H9 (cell line): Measurements from ENCODE around the gene BBX. TPM values are rescaled to one million over a fixed set of nuclear protein-coding genes. Genes with fewer than 3 reads are reported as not detected.

Experiments used
- DNase-seq: peaks from one replicate; pipeline ENCODE4 v3.0.0-alpha.2; 2017
- H2AFZ ChIP-seq: one replicate; pipeline ENCODE4 v1.6.1; 2013; ENCODE audit warnings: mild to moderate bottlenecking, low read length, control low read depth, moderate library complexity
- H2AK5ac ChIP-seq: 2 replicates; pipeline ENCODE4 v1.6.1; 2013; ENCODE audit warnings: low read length, control low read depth, mixed read lengths; ENCODE audit not compliant: insufficient read length
- H2BK120ac ChIP-seq: one replicate; pipeline ENCODE4 v1.6.1; 2013; ENCODE audit warnings: low read depth, mild to moderate bottlenecking, low read length, control low read depth, inconsistent platforms; ENCODE audit not compliant: poor library complexity, severe bottlenecking
- H2BK12ac ChIP-seq: 2 replicates; pipeline ENCODE4 v1.6.1; 2013; ENCODE audit warnings: low read length, control low read depth, mixed read lengths, low read depth; ENCODE audit not compliant: insufficient read length
- H2BK15ac ChIP-seq: 2 replicates; pipeline ENCODE4 v1.6.1; 2013; ENCODE audit warnings: low read depth, low read length, control low read depth
- H2BK20ac ChIP-seq: one replicate; pipeline ENCODE4 v1.6.1; 2013; ENCODE audit warnings: low read depth, mild to moderate bottlenecking, low read length, control low read depth, inconsistent platforms; ENCODE audit not compliant: poor library complexity, severe bottlenecking
- H2BK5ac ChIP-seq: 2 replicates; pipeline ENCODE4 v1.6.1; 2013; ENCODE audit warnings: low read length, control low read depth, mixed read lengths; ENCODE audit not compliant: insufficient read length
- H3K14ac ChIP-seq: 2 replicates; pipeline ENCODE4 v1.6.1; 2013; ENCODE audit warnings: low read length, control low read depth; ENCODE audit not compliant: insufficient read depth
- H3K18ac ChIP-seq: 2 replicates; pipeline ENCODE4 v1.6.1; 2013; ENCODE audit warnings: low read depth, mild to moderate bottlenecking, mixed read lengths, low read length, control low read depth; ENCODE audit not compliant: insufficient read length
- H3K23ac ChIP-seq: 2 replicates; pipeline ENCODE4 v1.6.1; 2013; ENCODE audit warnings: low read length, control low read depth, mixed read lengths, low read depth; ENCODE audit not compliant: insufficient read length
- H3K23me2 ChIP-seq: 2 replicates; pipeline ENCODE4 v1.6.1; 2013; ENCODE audit warnings: low read depth, mild to moderate bottlenecking, mixed read lengths, low read length, control low read depth; ENCODE audit not compliant: insufficient read length, poor library complexity, severe bottlenecking
- H3K27ac ChIP-seq: 2 replicates; pipeline ENCODE4 v1.5.1; 2013; ENCODE audit warnings: low read length, control low read depth, mixed read lengths, low read depth; ENCODE audit not compliant: insufficient read length
- H3K27me3 ChIP-seq: 2 replicates; pipeline ENCODE4 v1.6.1; 2013; ENCODE audit warnings: low read length, control low read depth, inconsistent platforms; ENCODE audit not compliant: insufficient read depth
- H3K4ac ChIP-seq: 2 replicates; pipeline ENCODE4 v1.6.1; 2013; ENCODE audit warnings: low read depth, mild to moderate bottlenecking, control low read depth, inconsistent platforms, low read length, moderate library complexity
- H3K4me1 ChIP-seq: 2 replicates; pipeline ENCODE4 v1.6.1; 2013; ENCODE audit warnings: low read length, control low read depth, inconsistent platforms; ENCODE audit not compliant: insufficient read depth
- H3K4me2 ChIP-seq: 2 replicates; pipeline ENCODE4 v1.6.1; 2013; ENCODE audit warnings: low read length, control low read depth, mixed read lengths; ENCODE audit not compliant: insufficient read length, insufficient read depth
- H3K56ac ChIP-seq: 2 replicates; pipeline ENCODE4 v1.6.1; 2013; ENCODE audit warnings: low read depth, mild to moderate bottlenecking, mixed read lengths, low read length, control low read depth; ENCODE audit not compliant: insufficient read length
- H3K79me1 ChIP-seq: 2 replicates; pipeline ENCODE4 v1.6.1; 2013; ENCODE audit warnings: low read depth, mild to moderate bottlenecking, moderate library complexity, low read length, control low read depth, inconsistent platforms; ENCODE audit not compliant: insufficient read depth, poor library complexity, severe bottlenecking
- H3K79me2 ChIP-seq: 2 replicates; pipeline ENCODE4 v1.6.1; 2013; ENCODE audit warnings: low read length, control low read depth, inconsistent platforms; ENCODE audit not compliant: insufficient read depth
- H3K9ac ChIP-seq: 2 replicates; pipeline ENCODE4 v1.6.1; 2013; ENCODE audit warnings: low read length, control low read depth, mixed read lengths; ENCODE audit not compliant: insufficient read length; ENCODE audit errors: extremely low read depth
- H3K9me3 ChIP-seq: one replicate; pipeline ENCODE4 v1.6.1; 2013; ENCODE audit warnings: low read depth, low read length, inconsistent platforms; ENCODE audit not compliant: control insufficient read depth
- H3T11ph ChIP-seq: one replicate; pipeline ENCODE4 v1.6.1; 2013; ENCODE audit warnings: mild to moderate bottlenecking, low read length, control low read depth, inconsistent platforms
- H4K20me1 ChIP-seq: one replicate; pipeline ENCODE4 v1.6.1; 2013; ENCODE audit not compliant: control insufficient read depth, insufficient read length, insufficient read depth
- H4K5ac ChIP-seq: 2 replicates; pipeline ENCODE4 v1.6.1; 2013; ENCODE audit warnings: low read depth, mild to moderate bottlenecking, mixed read lengths, low read length, control low read depth; ENCODE audit not compliant: insufficient read length
- H4K8ac ChIP-seq: replicated peaks from 2 replicates; pipeline ENCODE4 v1.6.1; 2013; ENCODE audit warnings: low read length, control low read depth, mixed read lengths, low read depth; ENCODE audit not compliant: insufficient read length
- H4K91ac ChIP-seq: 2 replicates; pipeline ENCODE4 v1.6.1; 2013; ENCODE audit warnings: low read depth, mild to moderate bottlenecking, moderate library complexity, mixed read lengths, low read length, control low read depth; ENCODE audit not compliant: insufficient read length
- H3K27ac Mint-ChIP-seq, 3 experiments: 2 replicates in 2 of 3; 3 replicates in 1 of 3; pipeline ENCODE4 v1.8.0; 2020 to 2021; ENCODE audit warnings: mixed read lengths in 3 of 3, mild to moderate bottlenecking in 1 of 3, moderate library complexity in 1 of 3
- H3K27me3 Mint-ChIP-seq: 2 replicates; pipeline ENCODE4 v1.8.0; 2021; ENCODE audit warnings: low read depth, mild to moderate bottlenecking, moderate library complexity, mixed read lengths
- H3K36me3 Mint-ChIP-seq, 3 experiments: 2 replicates in 2 of 3; 3 replicates in 1 of 3; pipeline ENCODE4 v1.8.0; 2020 to 2021; ENCODE audit warnings: low read depth in 3 of 3, mixed read lengths in 3 of 3; ENCODE audit not compliant: insufficient read depth in 1 of 3
- H3K4me1 Mint-ChIP-seq, 2 experiments: 2 replicates each; pipeline ENCODE4 v1.8.0; 2020; ENCODE audit warnings: mixed read lengths in 2 of 2
- H3K4me3 Mint-ChIP-seq, 2 experiments: 2 replicates in 1 of 2; 3 replicates in 1 of 2; pipeline ENCODE4 v1.8.0; 2020 to 2021; ENCODE audit warnings: mild to moderate bottlenecking in 2 of 2, mixed read lengths in 2 of 2, moderate library complexity in 1 of 2
- H3K9me3 Mint-ChIP-seq, 2 experiments: 2 replicates in 1 of 2; 3 replicates in 1 of 2; pipeline ENCODE4 v1.8.0; 2020; ENCODE audit warnings: mild to moderate bottlenecking in 2 of 2, mixed read lengths in 2 of 2, moderate library complexity in 1 of 2
- WGBS: extraction: QIAGEN DNeasy Blood & Tissue Kit; methylation state at CpG from one replicate; pipeline ENCODE4 v1.1.7; 2013; ENCODE audit warnings: missing lambda C conversion rate, low lambda C conversion rate, mixed read lengths; ENCODE audit not compliant: insufficient read length; ENCODE audit errors: extremely low coverage; 5-methylcytosine and 5-hydroxymethylcytosine counted together
- total RNA-seq: library from RNA; stranded (reverse); gene quantifications from 2 replicates; pipeline ENCODE4 v1.2.1, GENCODE V29; 2021
- TF ChIP-seq, protein P1 (sequence below): fragments of 200-600 bp; sonication (generic); conservative IDR thresholded peaks from 3 replicates; pipeline ENCODE4 v1.8.0; 2021; ENCODE audit warnings: antibody characterized with exemption, mild to moderate bottlenecking

BBX gene
- total RNA-seq, 1 experiment from 2014 or later, result 34.8 TPM

DNA sequence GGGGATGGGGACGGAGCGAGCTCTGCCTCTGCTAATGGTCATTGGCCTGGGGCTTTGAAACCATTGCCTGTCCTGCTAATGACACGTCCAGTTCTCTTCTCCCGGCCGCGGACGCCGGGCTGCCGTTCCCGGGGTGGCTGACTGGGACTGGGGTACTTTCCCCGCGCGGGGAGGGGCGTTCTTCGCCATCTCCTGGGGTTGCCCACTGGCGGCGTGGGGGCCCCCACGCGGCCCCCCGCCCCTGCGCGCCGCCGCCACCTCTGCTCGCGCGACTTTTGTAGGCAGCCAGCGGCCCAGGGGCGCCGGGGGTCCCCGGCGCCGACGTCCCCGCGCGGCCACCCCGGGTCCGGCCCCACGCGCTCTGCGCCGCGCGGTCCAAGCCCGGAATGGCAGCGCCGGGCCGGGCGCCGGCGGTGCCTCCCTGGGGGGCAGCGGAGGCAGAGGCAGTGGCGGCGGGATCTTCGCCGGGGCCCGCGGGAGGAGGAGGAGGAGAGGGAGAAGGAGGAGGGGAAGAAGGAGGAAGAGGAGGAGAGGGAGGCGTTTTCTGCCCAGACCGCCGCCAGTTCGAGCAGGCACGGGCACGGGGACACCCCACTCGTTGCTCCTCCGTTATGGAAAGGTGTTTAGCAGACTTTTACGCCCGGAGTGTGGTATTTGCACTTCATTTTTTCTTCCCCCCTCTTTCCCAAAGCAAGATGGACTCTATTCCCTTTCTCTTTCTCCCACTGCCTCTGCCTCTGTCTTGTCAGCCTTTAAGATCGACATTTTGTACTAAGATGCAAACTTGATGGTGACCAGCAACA, 2.3 kb downstream of the BBX start:
- H2AFZ ChIP-seq, result no peak overlapping the region
- no peaks in the 10 kb centered on the region for H4K20me1 ChIP-seq
- H3K79me1 ChIP-seq, result no peaks in the 10 kb centered on the region
- peak; percentile 51 for DNase-seq
- no peaks in the 10 kb centered on the region for H3K4me1 ChIP-seq
- H2BK12ac ChIP-seq, result no peak overlapping the region
- no peak overlapping the region for H2BK120ac ChIP-seq
- H3K79me2 ChIP-seq, result peaks cover 1% of the 10 kb centered on the region; the same call in 1 of the 2 replicates
- no peaks in the 10 kb centered on the region for H3K27me3 ChIP-seq
- H3K56ac ChIP-seq, result no peak overlapping the region
- peak overlapping the region; percentile 88 for H3K4me2 ChIP-seq
- WGBS, result no CpG with 5 or more reads among the region's 70 CpGs
- no peak overlapping the region for H3K4ac ChIP-seq
- Mint-ChIP-seq H3K27ac (peak overlapping the region; percentile 29 to 96 (median 93); a peak in 5 of 7 replicates), H3K4me1 (peaks cover 16 to 18% of the 10 kb centered on the region in 2 experiments), H3K36me3 (peaks cover 7 to 28% (median 13%) of the 10 kb centered on the region in 3 experiments), H3K9me3 (no peaks in the 10 kb centered on the region), H3K27me3 (peaks cover 3% of the 10 kb centered on the region; the same call in 1 of the 2 replicates), H3K4me3 (peak overlapping the region; percentile 94 to 99)
- TF ChIP-seq, protein P1, sequence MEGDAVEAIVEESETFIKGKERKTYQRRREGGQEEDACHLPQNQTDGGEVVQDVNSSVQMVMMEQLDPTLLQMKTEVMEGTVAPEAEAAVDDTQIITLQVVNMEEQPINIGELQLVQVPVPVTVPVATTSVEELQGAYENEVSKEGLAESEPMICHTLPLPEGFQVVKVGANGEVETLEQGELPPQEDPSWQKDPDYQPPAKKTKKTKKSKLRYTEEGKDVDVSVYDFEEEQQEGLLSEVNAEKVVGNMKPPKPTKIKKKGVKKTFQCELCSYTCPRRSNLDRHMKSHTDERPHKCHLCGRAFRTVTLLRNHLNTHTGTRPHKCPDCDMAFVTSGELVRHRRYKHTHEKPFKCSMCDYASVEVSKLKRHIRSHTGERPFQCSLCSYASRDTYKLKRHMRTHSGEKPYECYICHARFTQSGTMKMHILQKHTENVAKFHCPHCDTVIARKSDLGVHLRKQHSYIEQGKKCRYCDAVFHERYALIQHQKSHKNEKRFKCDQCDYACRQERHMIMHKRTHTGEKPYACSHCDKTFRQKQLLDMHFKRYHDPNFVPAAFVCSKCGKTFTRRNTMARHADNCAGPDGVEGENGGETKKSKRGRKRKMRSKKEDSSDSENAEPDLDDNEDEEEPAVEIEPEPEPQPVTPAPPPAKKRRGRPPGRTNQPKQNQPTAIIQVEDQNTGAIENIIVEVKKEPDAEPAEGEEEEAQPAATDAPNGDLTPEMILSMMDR, result no peak
- H4K91ac ChIP-seq, result no peak overlapping the region
- no peak overlapping the region for H2AK5ac ChIP-seq
- no peak overlapping the region for H2BK5ac ChIP-seq
- no peak overlapping the region for H2BK15ac ChIP-seq
- H3K14ac ChIP-seq, result peak overlapping the region; percentile 94
- no peaks in the 10 kb centered on the region for H3K9me3 ChIP-seq
- H3K23me2 ChIP-seq, result peaks cover 14% of the 10 kb centered on the region
- no peak overlapping the region for H3K23ac ChIP-seq
- H4K5ac ChIP-seq, result no peak overlapping the region
- H3T11ph ChIP-seq, result no peak overlapping the region
- H3K9ac ChIP-seq, result peak overlapping the region; percentile 73
- no peak overlapping the region for H2BK20ac ChIP-seq
- no peak overlapping the region for H3K18ac ChIP-seq
- no peak overlapping the region for H4K8ac ChIP-seq
- no peak overlapping the region for H3K27ac ChIP-seq
